ENCODE measurements around the gene ZWILCH. TPM values are rescaled to one million over a fixed set of nuclear protein-coding genes. Genes with fewer than 3 reads are reported as not detected.

Gene ZWILCH
- total and polyA plus RNA-seq, 8 donors: 8.6 to 32.2 (median 25.0) TPM

- Histone ChIP-seq H3K36me3 (peaks cover 0 to 42% of the 10 kb centered on the region in 2 donors), H3K4me1 (no peaks in the 10 kb centered on the region), H3K9me3 (no peaks in the 10 kb centered on the region), H3K27me3 (no peaks in the 10 kb centered on the region), H3K27ac (no peak overlapping the region), H3K4me3 (no peak overlapping the region)
- DNase-seq: no peak
- ATAC-seq: no peak
- no peak for TF ChIP-seq CTCF (IDR thresholded peaks at IDR 0.05)
- intact Hi-C loops (cut with DNase I): no loop called here
Measured at GRCh38 chr15:66515901-66516322, 10.8 kb downstream of the ZWILCH start.

- no peak for ATAC-seq
Measured at GRCh38 chr15:66523926-66524325, 18.8 kb downstream of the ZWILCH start.

GRCh38 chr15:66524838-66525237, 19.7 kb downstream of the ZWILCH start:
- Histone ChIP-seq H3K27ac (no peak overlapping the region), H3K27me3 (no peaks in the 10 kb centered on the region), H3K36me3 (peaks cover 0 to 53% of the 10 kb centered on the region in 2 donors), H3K4me1 (no peaks in the 10 kb centered on the region), H3K4me3 (no peak overlapping the region), H3K9me3 (no peaks in the 10 kb centered on the region)
- DNase-seq: no peak
- ATAC-seq: no peak
- intact Hi-C loops (cut with DNase I): no loop called here
- TF ChIP-seq CTCF (IDR thresholded peaks at IDR 0.05): no peak

More at GRCh38 chr15:66523926-66524325, 18.8 kb downstream of the ZWILCH start:
- no peaks in the 10 kb centered on the region for H3K4me1 ChIP-seq
- DNase-seq: no peak
- H3K27ac ChIP-seq: no peak overlapping the region
- H3K27me3 ChIP-seq: no peaks in the 10 kb centered on the region
- intact Hi-C loops (cut with DNase I): no loop called here
- H3K4me3 ChIP-seq: no peak overlapping the region
- peaks cover 0 to 51% of the 10 kb centered on the region in 2 donors for H3K36me3 ChIP-seq
- no peaks in the 10 kb centered on the region for H3K9me3 ChIP-seq
- no peak for TF ChIP-seq CTCF (IDR thresholded peaks at IDR 0.05)

- no peaks in the 10 kb centered on the region for H3K27me3 ChIP-seq
Measured at GRCh38 chr15:66535056-66535455, 29.9 kb downstream of the ZWILCH start.

GRCh38 chr15:66542896-66543295, 37.8 kb downstream of the ZWILCH start:
- no peak for TF ChIP-seq CTCF (IDR thresholded peaks at IDR 0.05)
- Histone ChIP-seq H3K27me3 (no peaks in the 10 kb centered on the region), H3K9me3 (no peaks in the 10 kb centered on the region), H3K4me3 (no peak overlapping the region), H3K4me1 (no peaks in the 10 kb centered on the region), H3K27ac (no peak overlapping the region), H3K36me3 (peaks cover 0 to 34% of the 10 kb centered on the region in 2 donors)
- DNase-seq: no peak
- intact Hi-C loops (cut with DNase I): no loop called here
- ATAC-seq: no peak

More at GRCh38 chr15:66535056-66535455, 29.9 kb downstream of the ZWILCH start:
- H3K36me3 ChIP-seq: peaks cover 0 to 34% of the 10 kb centered on the region in 2 donors
- no peaks in the 10 kb centered on the region for H3K4me1 ChIP-seq
- no peak overlapping the region for H3K4me3 ChIP-seq
- no peak overlapping the region for H3K27ac ChIP-seq
- no peak for DNase-seq
- no peaks in the 10 kb centered on the region for H3K9me3 ChIP-seq
- intact Hi-C loops (cut with DNase I): no loop called here
- TF ChIP-seq CTCF (IDR thresholded peaks at IDR 0.05): no peak
- ATAC-seq: no peak
